OCI-LY1 (cell line): Measurements from ENCODE around the gene CDH23.

ENCODE experiments used
- CTCF ChIP-seq: fragments of 200-600 bp; sonication (generic), shearing (Covaris generic); IDR thresholded peaks from 2 replicates; pipeline ENCODE4 v1.5.1; 2017; ENCODE audit warnings: mild to moderate bottlenecking, antibody characterized with exemption, low read length, moderate library complexity, mixed read lengths
- EZH2 ChIP-seq: fragments of 200-600 bp; sonication (generic), shearing (Covaris generic); IDR thresholded peaks from 2 replicates; pipeline ENCODE4 v1.8.0; 2017; ENCODE audit warnings: borderline replicate concordance, mixed run types, mild to moderate bottlenecking, antibody characterized with exemption, low read length, moderate library complexity, mixed read lengths

GRCh38 chr10:71816936-71817618, 420.4 kb downstream of the CDH23 start:
- TF ChIP-seq CTCF (no peak), EZH2 (no peak)
